Measurements from ENCODE around the gene CPT2. TPM values are rescaled to one million over a fixed set of nuclear protein-coding genes. Genes with fewer than 3 reads are reported as not detected.
"Not testable (repeated sequence)": the region's sequence is repeated elsewhere in the genome, so short reads cannot be mapped to it uniquely, and the experiment has no call there.

CPT2 gene
- total RNA-seq, 4 donors from 2014 or later: 23.4 to 33.9 (median 27.5) TPM

DNA sequence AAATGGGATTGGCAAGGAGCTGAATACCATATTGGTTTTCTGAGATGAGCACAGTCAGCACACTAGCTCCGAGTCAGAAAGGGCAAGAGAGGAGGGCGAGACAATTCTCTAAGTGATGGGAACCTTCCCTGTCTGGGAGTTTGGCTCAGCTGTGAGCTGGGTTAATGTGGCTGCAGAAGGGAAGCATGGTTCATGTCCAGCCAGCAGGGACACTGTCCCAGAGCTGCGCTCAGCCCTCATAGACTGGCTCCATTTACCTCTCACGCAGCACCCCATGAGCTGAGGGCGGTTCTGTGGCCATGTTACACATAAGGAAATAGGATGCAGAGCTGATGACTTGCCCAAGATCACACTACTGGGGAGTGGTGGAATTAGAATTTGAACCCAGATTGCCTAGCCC is 15.7 kb upstream of the CPT2 start:
- no peaks in the 10 kb centered on the region for H3K9me3 ChIP-seq
- TF ChIP-seq POLR2A (IDR thresholded peaks at IDR 0.05): no peak
- TF ChIP-seq, protein P1, sequence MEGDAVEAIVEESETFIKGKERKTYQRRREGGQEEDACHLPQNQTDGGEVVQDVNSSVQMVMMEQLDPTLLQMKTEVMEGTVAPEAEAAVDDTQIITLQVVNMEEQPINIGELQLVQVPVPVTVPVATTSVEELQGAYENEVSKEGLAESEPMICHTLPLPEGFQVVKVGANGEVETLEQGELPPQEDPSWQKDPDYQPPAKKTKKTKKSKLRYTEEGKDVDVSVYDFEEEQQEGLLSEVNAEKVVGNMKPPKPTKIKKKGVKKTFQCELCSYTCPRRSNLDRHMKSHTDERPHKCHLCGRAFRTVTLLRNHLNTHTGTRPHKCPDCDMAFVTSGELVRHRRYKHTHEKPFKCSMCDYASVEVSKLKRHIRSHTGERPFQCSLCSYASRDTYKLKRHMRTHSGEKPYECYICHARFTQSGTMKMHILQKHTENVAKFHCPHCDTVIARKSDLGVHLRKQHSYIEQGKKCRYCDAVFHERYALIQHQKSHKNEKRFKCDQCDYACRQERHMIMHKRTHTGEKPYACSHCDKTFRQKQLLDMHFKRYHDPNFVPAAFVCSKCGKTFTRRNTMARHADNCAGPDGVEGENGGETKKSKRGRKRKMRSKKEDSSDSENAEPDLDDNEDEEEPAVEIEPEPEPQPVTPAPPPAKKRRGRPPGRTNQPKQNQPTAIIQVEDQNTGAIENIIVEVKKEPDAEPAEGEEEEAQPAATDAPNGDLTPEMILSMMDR (IDR thresholded peaks at IDR 0.05): no peak
- H3K27me3 ChIP-seq: no peaks in the 10 kb centered on the region
- H3K27ac ChIP-seq: no peak overlapping the region
- 95% methylated on average over 5 of the region's 5 CpGs for WGBS, 2 donors
- H3K36me3 ChIP-seq: no peaks in the 10 kb centered on the region
- intact Hi-C loops (cut with DNase I): loop anchor here (10.0 kb wide), 1 partner anchor 256 kb away; the partner anchor contains the start of genes ECHDC2 and SCP2
- no peak overlapping the region for H3K4me3 ChIP-seq (replicated peaks in 1 of 3)
- H3K4me1 ChIP-seq: peaks cover 5 to 9% of the 10 kb centered on the region in 2 donors
- no peak for DNase-seq

DNA sequence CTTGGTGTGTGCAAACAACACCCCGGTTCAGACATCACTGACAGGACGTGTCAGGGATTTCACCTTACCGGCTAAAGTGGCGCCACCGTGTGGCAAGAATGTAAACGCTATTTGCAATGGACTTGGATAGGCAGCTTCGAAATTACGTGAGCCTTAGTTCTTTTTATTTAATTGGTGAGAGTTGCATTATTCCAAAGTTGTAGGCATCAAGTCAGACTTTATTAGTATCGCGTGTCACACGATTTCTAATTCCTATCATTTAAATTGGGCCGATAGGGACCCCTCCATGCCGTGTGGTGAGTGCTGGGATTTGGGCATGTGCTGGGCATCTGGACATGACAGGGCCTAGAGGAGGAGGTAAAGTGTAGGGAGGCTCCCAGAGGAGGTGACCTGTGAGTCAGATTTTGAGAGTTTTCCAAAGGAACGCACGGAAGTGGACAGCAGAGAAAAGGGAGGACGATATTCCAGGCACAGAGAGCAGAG is 14.5 kb upstream of the CPT2 start:
- H3K4me3 ChIP-seq (replicated peaks in 1 of 3): no peak overlapping the region
- TF ChIP-seq POLR2A (IDR thresholded peaks at IDR 0.05): no peak
- TF ChIP-seq, protein P1 (IDR thresholded peaks at IDR 0.05): peak; percentile 73 to 86 (median 84)
- intact Hi-C loops (cut with DNase I): loop anchor here (10.0 kb wide), 1 partner anchor 257 kb away; the partner anchor contains the start of genes ECHDC2 and SCP2
- no peaks in the 10 kb centered on the region for H3K36me3 ChIP-seq
- H3K27ac ChIP-seq: no peak overlapping the region
- peaks cover 5 to 9% of the 10 kb centered on the region in 2 donors for H3K4me1 ChIP-seq
- no peaks in the 10 kb centered on the region for H3K9me3 ChIP-seq
- 15 to 21% methylated on average over 16 of the region's 16 CpGs for WGBS, 2 donors
- peak; percentile 85 to 92 for DNase-seq
- H3K27me3 ChIP-seq: no peaks in the 10 kb centered on the region

DNA sequence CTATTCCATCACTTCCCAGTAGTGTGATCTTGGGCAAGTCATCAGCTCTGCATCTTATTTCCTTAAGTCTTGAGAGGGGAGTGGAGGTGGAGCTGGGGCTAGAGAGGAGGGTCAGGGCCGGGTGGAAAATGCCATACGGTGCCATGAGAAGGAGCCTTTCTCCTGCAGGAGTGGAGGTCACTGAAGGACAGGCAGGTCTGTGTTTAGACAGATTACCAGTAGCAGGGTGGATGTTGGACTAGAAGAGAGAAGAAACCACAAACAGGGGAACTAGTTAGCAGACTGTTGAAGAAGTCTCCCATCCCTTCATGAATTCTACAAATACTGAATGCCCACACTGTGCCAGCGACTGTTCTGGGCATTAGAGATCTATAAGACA is 13.9 kb upstream of the CPT2 start:
- 65 to 76% methylated on average over 3 of the region's 3 CpGs for WGBS, 2 donors
- Histone ChIP-seq H3K4me3 (replicated peaks in 1 of 3) (no peak overlapping the region), H3K4me1 (peaks cover 5 to 9% of the 10 kb centered on the region in 2 donors), H3K27me3 (no peaks in the 10 kb centered on the region), H3K36me3 (no peaks in the 10 kb centered on the region), H3K9me3 (no peaks in the 10 kb centered on the region), H3K27ac (no peak overlapping the region)
- TF ChIP-seq, protein P1 (IDR thresholded peaks at IDR 0.05): no peak
- no peak for TF ChIP-seq POLR2A (IDR thresholded peaks at IDR 0.05)
- no peak for DNase-seq
- intact Hi-C loops (cut with DNase I): loop anchor here (10.0 kb wide), 1 partner anchor 258 kb away; the partner anchor contains the start of genes ECHDC2 and SCP2

DNA sequence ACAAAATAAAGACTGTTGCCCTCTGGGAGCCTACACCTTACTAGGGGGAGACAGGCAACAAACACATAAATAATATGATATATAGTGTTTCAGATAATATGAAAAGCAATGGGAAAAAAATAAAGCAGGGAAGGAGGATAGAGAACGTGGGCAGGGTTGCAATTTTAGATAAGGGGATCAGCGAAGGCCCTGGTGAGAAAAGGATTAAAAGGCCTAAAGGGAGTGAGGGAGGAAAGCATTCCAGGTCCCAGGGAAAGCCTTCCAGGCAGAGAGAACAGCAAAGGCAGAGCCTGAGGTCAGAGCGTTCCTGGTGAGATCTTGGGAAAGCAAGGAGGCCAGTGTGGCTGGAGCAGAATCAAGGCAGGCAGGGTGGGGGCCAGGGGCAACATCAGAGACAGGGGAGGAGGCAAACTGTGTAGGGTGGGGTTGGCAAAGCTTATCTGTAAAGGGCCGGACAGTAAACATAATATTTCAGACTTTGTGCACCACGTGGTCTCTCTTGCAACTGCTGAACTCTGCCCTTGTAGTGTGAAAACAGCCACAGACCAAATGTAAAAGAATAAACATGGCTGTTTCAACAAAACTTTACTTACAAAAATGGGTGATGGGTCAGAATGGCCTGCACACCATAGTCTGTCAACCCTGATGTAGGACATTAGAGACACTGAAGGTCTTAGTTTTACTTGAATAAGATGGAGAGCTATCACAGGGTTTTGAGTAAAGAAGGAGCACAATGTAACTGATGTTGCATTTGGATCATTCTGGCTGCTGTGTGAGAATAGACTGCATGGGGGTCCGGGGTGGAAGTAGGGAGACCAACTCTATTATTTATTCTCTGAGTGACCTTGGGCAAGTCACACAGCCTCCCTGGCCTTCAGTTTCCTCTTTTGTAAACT is 13.3 kb upstream of the CPT2 start:
- 73 to 79% methylated on average over 6 of the region's 6 CpGs for WGBS, 2 donors
- no peak overlapping the region for H3K4me3 ChIP-seq (replicated peaks in 1 of 3)
- no peak overlapping the region for H3K27ac ChIP-seq
- TF ChIP-seq POLR2A (IDR thresholded peaks at IDR 0.05): no peak
- TF ChIP-seq, protein P1 (IDR thresholded peaks at IDR 0.05): no peak
- no peaks in the 10 kb centered on the region for H3K27me3 ChIP-seq
- intact Hi-C loops (cut with DNase I): loop anchor here (10.0 kb wide), 1 partner anchor 259 kb away; the partner anchor contains the start of genes ECHDC2 and SCP2
- H3K4me1 ChIP-seq: peaks cover 5 to 9% of the 10 kb centered on the region in 2 donors
- H3K36me3 ChIP-seq: no peaks in the 10 kb centered on the region
- no peaks in the 10 kb centered on the region for H3K9me3 ChIP-seq
- no peak for DNase-seq

DNA sequence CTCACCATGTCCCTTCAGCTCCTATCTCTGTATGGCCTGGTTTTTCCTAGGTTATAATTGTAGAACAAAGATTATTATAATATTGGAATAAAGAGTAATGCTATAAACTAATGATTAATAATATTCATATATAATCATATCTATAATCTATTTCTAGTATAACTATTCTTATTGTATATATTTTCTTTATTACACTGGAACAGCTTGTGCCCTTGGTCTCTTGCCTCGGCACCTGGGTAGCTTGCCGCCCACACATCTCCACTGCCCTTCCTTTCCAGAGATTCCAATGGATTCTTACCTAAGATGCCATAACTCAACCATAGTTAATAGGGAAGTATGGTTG is 10.7 kb upstream of the CPT2 start:
- not testable (repeated sequence) for H3K9me3 ChIP-seq; H3K4me3 ChIP-seq (replicated peaks in 1 of 3); H3K36me3 ChIP-seq; H3K27ac ChIP-seq; H3K4me1 ChIP-seq; DNase-seq; H3K27me3 ChIP-seq
- TF ChIP-seq, protein P1 (IDR thresholded peaks at IDR 0.05): peak in 1 of 6 experiments; percentile 3
- intact Hi-C loops (cut with DNase I): loop anchor here (10.0 kb wide), 1 partner anchor 261 kb away; the partner anchor contains the start of genes ECHDC2 and SCP2
- WGBS, 2 donors: 76 to 77% methylated on average over 2 of the region's 2 CpGs
